BLaER1 (cell line): ENCODE results near the gene EP400.
A peak's percentile ranks its signal among the peaks of the same experiment; 100 is the strongest.

Experiments
- H3K27ac ChIP-seq: shearing (Covaris generic); formaldehyde crosslinking; 2 replicates; pipeline ENCODE4 v1.8.1; 2022
- H3K27me3 ChIP-seq: shearing (Covaris generic); formaldehyde crosslinking; 2 replicates; pipeline ENCODE4 v1.8.1; 2022
- H3K36me3 ChIP-seq: shearing (Covaris generic); formaldehyde crosslinking; 2 replicates; pipeline ENCODE4 v1.8.1; 2022
- H3K4me1 ChIP-seq: shearing (Covaris generic); formaldehyde crosslinking; 2 replicates; pipeline ENCODE4 v1.8.1; 2022
- H3K4me2 ChIP-seq: shearing (Covaris generic); formaldehyde crosslinking; 2 replicates; pipeline ENCODE4 v1.8.1; 2022
- H3K4me3 ChIP-seq: shearing (Covaris generic); formaldehyde crosslinking; 2 replicates; pipeline ENCODE4 v1.8.1; 2022
- H3K9ac ChIP-seq: shearing (Covaris generic); formaldehyde crosslinking; 2 replicates; pipeline ENCODE4 v1.8.1; 2022
- H3K9me3 ChIP-seq: shearing (Covaris generic); formaldehyde crosslinking; 2 replicates; pipeline ENCODE4 v1.8.1; 2022
- H4K20me1 ChIP-seq: shearing (Covaris generic); formaldehyde crosslinking; 2 replicates; pipeline ENCODE4 v1.8.1; 2022
- Cebpa-rat ChIP-seq: shearing (Covaris generic); IDR thresholded peaks from 2 replicates; pipeline ENCODE4 v1.8.1; 2022

Gene EP400

GRCh38 chr12:131911851-131912477 lies 37.8 kb upstream of the EP400 start:
- no peak for TF ChIP-seq Cebpa-rat
- Histone ChIP-seq H4K20me1 (peaks cover 96% of the 10 kb centered on the region), H3K36me3 (peaks cover 95% of the 10 kb centered on the region), H3K27me3 (no peaks in the 10 kb centered on the region), H3K9me3 (no peaks in the 10 kb centered on the region), H3K27ac (peak overlapping the region; percentile 51; the same call in 1 of the 2 replicates), H3K4me3 (no peak overlapping the region), H3K4me2 (peak overlapping the region; percentile 91), H3K9ac (peak overlapping the region; percentile 29; the same call in 1 of the 2 replicates), H3K4me1 (peaks cover 50% of the 10 kb centered on the region)

GRCh38 chr12:131912518-131913274 lies 37.0 kb upstream of the EP400 start:
- TF ChIP-seq Cebpa-rat = no peak
- Histone ChIP-seq H3K4me2 (peak overlapping the region; percentile 91), H3K4me1 (peaks cover 50% of the 10 kb centered on the region), H3K36me3 (peaks cover 93% of the 10 kb centered on the region), H3K27me3 (no peaks in the 10 kb centered on the region), H3K9me3 (no peaks in the 10 kb centered on the region), H4K20me1 (peaks cover 94% of the 10 kb centered on the region), H3K4me3 (no peak overlapping the region), H3K27ac (peak overlapping the region; percentile 51), H3K9ac (no peak overlapping the region)

- peaks cover 44% of the 10 kb centered on the region for H3K4me1 ChIP-seq
- no peak overlapping the region for H3K9ac ChIP-seq
- H3K36me3 ChIP-seq = peaks cover 94% of the 10 kb centered on the region
Observed at GRCh38 chr12:131913666-131914065, 36.1 kb upstream of the EP400 start.

GRCh38 chr12:131914179-131914702 lies 35.5 kb upstream of the EP400 start:
- Histone ChIP-seq H4K20me1 (peaks cover 88% of the 10 kb centered on the region), H3K4me3 (no peak overlapping the region), H3K27ac (no peak overlapping the region), H3K4me1 (peaks cover 38% of the 10 kb centered on the region), H3K4me2 (no peak overlapping the region), H3K36me3 (peaks cover 92% of the 10 kb centered on the region), H3K9ac (no peak overlapping the region), H3K9me3 (no peaks in the 10 kb centered on the region), H3K27me3 (no peaks in the 10 kb centered on the region)
- TF ChIP-seq Cebpa-rat = no peak

More at GRCh38 chr12:131913666-131914065, 36.1 kb upstream of the EP400 start:
- Histone ChIP-seq H4K20me1 (peaks cover 94% of the 10 kb centered on the region), H3K4me3 (no peak overlapping the region), H3K4me2 (no peak overlapping the region), H3K9me3 (no peaks in the 10 kb centered on the region), H3K27me3 (no peaks in the 10 kb centered on the region), H3K27ac (no peak overlapping the region)
- TF ChIP-seq Cebpa-rat = no peak

GRCh38 chr12:131915000-131915689 lies 34.6 kb upstream of the EP400 start:
- Histone ChIP-seq H3K36me3 (peaks cover 92% of the 10 kb centered on the region), H3K4me1 (peaks cover 29% of the 10 kb centered on the region), H3K27me3 (no peaks in the 10 kb centered on the region), H3K27ac (no peak overlapping the region), H3K4me3 (no peak overlapping the region), H4K20me1 (peaks cover 86% of the 10 kb centered on the region), H3K9me3 (no peaks in the 10 kb centered on the region), H3K4me2 (no peak overlapping the region), H3K9ac (no peak overlapping the region)
- no peak for TF ChIP-seq Cebpa-rat

- Histone ChIP-seq H3K4me1 (peaks cover 22% of the 10 kb centered on the region), H4K20me1 (peaks cover 86% of the 10 kb centered on the region), H3K36me3 (peaks cover 92% of the 10 kb centered on the region), H3K9ac (no peak overlapping the region), H3K27ac (0 out of 2 replicates have a peak overlapping the region, but pooled peaks have one; percentile 4), H3K9me3 (no peaks in the 10 kb centered on the region), H3K27me3 (no peaks in the 10 kb centered on the region), H3K4me3 (no peak overlapping the region), H3K4me2 (no peak overlapping the region)
- no peak for TF ChIP-seq Cebpa-rat
Observed at GRCh38 chr12:131915823-131916222, 33.9 kb upstream of the EP400 start.

GRCh38 chr12:131916306-131917138 lies 33.2 kb upstream of the EP400 start:
- Histone ChIP-seq H3K4me1 (peaks cover 21% of the 10 kb centered on the region), H4K20me1 (peaks cover 86% of the 10 kb centered on the region), H3K9ac (no peak overlapping the region), H3K4me3 (no peak overlapping the region), H3K27ac (peak overlapping the region; percentile 4; the same call in 1 of the 2 replicates), H3K36me3 (peaks cover 92% of the 10 kb centered on the region), H3K9me3 (no peaks in the 10 kb centered on the region), H3K4me2 (no peak overlapping the region), H3K27me3 (no peaks in the 10 kb centered on the region)
- no peak for TF ChIP-seq Cebpa-rat

- H3K4me3 ChIP-seq = no peak overlapping the region
- TF ChIP-seq Cebpa-rat = no peak
- peaks cover 92% of the 10 kb centered on the region for H3K36me3 ChIP-seq
- H3K27me3 ChIP-seq = no peaks in the 10 kb centered on the region
- H3K9me3 ChIP-seq = no peaks in the 10 kb centered on the region
- H3K4me1 ChIP-seq = peaks cover 21% of the 10 kb centered on the region
- H3K4me2 ChIP-seq = no peak overlapping the region
- no peak overlapping the region for H3K27ac ChIP-seq
- no peak overlapping the region for H3K9ac ChIP-seq
- peaks cover 86% of the 10 kb centered on the region for H4K20me1 ChIP-seq
Observed at GRCh38 chr12:131917139-131917710, 32.5 kb upstream of the EP400 start.
